ENCODE results near the gene GPR141.

The GPR141 gene

GRCh38 chr7:37738321-37738720 is 54.8 kb downstream of the GPR141 start:
- DNase-seq, result no peak

DNA sequence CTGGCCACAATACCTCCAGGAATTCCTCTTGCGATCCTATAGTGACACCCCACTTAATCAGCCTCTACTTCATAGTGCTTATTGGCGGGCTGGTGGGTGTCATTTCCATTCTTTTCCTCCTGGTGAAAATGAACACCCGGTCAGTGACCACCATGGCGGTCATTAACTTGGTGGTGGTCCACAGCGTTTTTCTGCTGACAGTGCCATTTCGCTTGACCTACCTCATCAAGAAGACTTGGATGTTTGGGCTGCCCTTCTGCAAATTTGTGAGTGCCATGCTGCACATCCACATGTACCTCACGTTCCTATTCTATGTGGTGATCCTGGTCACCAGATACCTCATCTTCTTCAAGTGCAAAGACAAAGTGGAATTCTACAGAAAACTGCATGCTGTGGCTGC is 56.8 kb downstream of the GPR141 start:
- DNase-seq, result no peak

DNA sequence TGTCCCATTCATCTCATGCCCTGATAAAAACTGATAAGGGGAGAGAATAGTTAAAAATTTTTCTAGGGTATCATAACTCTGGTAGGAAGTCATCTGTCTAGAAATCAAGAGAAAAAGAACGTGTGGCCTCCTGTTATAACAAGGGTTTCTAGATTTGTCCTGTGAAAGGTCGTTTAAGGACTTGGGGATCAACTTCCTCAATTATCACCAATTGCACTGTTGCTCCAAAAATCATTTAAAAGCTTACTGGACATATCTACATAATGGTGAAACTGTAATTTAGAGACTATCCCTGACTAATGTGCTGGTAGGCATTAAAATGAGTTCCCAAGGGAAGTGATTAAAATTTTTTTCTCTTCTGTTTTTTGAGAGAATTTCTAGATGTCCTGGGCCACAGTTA is 58.2 kb downstream of the GPR141 start:
- DNase-seq, result no peak

- no peak for DNase-seq
Measured at GRCh38 chr7:37751096-37751495, 67.5 kb downstream of the GPR141 start.

DNA sequence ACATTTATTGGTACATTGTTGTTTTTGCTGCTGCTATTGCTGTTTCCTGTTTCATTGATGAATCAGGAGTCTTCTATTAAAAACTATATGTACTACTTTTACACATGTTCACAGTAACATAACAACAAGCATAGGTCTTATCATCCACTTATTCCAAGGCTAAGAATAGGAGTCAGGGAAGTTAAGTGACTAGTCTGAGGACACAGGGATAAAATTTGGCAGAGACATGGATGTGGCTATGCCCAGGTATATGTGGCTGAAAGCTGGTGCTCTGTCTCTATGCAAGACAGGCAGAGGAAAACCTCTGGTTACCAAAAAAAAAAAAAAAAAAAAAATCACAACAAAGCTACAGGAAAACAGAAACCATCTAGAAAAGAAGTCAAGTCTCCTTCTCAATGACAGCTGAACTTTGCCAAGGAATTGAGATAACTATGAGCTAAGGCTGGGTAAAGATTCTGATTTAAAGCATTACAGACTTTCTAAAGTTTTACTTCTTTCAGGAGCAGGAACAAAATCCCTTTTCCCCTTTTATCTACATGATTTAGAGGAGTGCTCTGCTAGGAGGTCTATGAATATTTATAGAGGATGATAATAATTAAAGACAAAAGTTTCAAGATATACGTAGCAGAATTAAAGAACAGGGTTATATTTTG is 70.0 kb downstream of the GPR141 start:
- DNase-seq, result no peak

- no peak for DNase-seq
Measured at GRCh38 chr7:37756797-37757551, 73.4 kb downstream of the GPR141 start.

DNA sequence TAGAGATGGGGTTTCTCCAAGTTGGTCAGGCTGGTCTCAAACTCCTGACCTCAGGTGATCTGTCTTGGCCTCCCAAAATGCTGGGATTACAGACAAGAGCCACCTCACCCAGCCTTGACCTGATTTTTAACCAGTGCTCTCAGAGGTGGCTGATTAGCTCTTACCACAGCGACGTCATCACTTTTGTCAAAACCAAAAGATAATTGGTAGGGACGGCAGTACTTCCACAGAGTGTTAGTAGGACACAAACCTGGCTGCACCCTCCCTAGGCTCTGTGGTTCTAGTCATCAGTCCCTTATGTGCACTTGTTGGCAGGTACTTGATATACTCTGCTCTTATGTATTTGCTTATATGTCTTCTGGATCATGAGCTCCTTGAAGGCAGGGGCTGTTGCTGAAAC is 74.0 kb downstream of the GPR141 start:
- no peak for DNase-seq

GRCh38 chr7:37758501-37759045 is 75.0 kb downstream of the GPR141 start:
- no peak for DNase-seq

- DNase-seq, result no peak
Measured at GRCh38 chr7:37759526-37759925, 76.0 kb downstream of the GPR141 start.

DNA sequence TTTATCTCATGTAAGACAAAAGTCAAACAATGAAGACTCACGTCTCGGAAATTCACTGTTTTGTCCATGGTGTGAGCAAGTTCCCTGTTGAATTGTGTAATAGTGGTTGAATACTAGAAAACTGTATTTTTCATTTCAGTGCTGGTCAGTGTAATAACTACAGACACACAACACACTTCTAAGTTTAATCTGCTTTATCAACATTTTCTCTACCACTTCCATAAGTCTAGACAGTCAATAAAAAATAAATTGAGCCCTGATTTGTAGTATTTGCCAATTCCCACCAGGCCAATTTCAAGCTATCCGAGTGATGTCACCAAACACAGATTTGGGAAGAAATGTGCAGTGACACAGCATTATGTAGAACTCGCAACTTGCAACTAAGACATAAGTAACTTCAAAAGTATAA is 81.9 kb downstream of the GPR141 start:
- DNase-seq, result no peak

DNA sequence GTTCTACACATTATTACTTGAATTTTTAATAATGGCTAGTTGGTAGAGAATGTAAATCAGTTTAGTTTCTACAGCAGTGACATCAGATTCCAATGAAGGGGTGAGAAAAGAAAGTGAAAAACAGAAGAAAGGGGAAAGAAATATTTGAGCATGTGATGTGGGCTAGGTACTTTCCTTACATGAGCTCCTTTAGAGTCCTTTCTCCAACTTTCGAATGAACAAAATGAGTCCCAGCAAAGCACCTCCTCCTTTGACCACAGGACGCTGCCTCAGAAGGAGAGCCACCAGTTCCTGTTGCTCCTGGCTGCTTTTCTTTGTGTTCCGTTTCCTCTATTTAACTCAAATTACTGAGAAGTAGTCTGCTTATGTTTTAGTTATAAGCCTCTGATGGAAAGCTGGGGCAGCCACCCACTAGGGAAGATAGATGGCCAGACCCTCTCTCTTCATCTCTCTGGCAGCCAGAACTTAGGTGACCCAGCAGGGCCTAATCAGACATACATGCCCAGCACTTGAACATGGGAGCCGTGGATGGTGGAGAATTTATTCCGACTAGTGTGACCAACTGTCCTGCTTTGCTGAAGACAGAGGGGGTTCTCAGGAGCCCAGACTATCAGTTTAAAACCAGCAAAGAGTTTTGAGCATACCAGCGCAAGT is 82.4 kb downstream of the GPR141 start:
- DNase-seq, result no peak

GRCh38 chr7:37768611-37769010 is 85.0 kb downstream of the GPR141 start:
- DNase-seq, result no peak

GRCh38 chr7:37769291-37769690 is 85.7 kb downstream of the GPR141 start:
- no peak for DNase-seq

- DNase-seq, result no peak
Measured at GRCh38 chr7:37769726-37770125, 86.2 kb downstream of the GPR141 start.

- no peak for DNase-seq
Measured at GRCh38 chr7:37770838-37771237, 87.3 kb downstream of the GPR141 start.

DNA sequence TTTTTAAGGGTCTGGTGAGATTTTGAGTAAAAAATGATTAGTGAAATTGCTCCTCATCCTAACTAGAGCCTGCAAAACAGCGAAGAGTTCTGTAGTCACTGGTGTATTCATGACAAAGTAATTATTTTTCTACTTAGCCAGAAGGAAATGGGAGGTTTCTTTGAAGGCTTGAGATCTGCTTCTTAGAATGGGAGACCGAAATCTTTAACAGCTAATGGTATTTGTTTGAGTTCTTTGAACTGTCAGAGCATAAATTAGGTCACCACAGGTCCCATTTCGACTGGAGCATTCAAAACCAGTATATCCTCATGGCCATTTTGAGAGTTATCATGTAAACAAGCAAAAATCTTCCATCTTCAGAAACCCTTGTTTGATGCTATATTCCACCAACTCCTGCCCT is 87.8 kb downstream of the GPR141 start:
- no peak for DNase-seq

DNA sequence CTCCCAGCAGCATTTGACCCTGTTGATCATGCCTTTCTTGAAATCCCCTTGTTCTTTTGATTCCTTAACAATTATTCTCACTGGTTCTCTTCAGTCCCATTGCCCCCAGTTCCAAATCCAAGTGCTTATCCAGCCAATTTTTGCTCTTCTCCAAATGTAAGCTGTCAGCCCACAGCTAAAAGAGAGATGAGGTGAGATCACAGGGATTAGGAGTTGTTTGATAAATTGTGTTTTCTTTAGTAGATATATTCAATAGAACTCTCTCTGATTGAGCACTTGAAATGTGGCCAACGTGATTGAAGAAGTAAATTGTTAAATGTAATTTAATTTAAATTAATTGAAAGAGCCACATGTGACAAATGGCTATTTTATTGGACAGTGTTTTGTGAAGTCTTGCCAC is 88.2 kb downstream of the GPR141 start:
- no peak for DNase-seq

DNA sequence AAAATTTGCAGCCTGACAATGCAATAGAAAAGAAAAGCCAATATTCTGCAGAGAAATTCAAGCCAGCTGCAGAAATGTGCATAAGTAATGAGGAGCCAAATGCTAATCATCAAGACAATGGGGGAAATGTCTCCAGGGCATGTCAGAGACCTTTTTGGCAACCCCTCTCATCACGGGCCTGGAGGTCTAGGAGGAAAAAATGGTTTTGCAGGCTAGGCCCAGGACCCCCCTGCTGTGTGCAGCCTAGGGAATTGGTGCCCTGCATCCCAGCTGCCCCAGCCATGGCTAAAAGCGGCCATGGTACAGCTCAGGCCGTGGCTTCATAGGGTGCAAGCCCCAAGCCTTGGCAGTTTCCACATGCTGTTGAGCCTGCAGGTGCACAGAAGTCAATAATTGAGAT is 92.4 kb downstream of the GPR141 start:
- no peak for DNase-seq

- no peak for DNase-seq
Measured at GRCh38 chr7:37781156-37781555, 97.6 kb downstream of the GPR141 start.

GRCh38 chr7:37782166-37782565 is 98.6 kb downstream of the GPR141 start:
- no peak for DNase-seq

DNA sequence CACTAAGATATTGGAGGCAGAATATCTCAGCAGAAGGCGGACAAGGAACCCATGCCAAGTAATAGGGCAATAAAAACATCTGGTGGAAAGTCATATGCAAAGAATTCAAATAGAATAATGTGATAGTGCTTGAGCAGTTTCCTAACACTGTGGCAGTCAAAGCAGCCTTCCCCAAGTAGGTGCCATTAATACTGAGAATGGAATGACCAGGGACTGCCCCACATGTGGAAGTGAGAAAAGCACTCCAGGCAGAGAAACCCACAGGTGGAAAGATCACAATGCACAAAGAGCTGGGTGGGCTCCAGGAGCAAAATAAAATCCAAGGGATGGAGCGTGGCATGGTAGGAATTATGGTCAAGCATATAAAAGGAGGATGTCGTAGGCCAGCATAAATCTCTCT is 100.4 kb downstream of the GPR141 start:
- DNase-seq, result no peak

GRCh38 chr7:37786741-37787569 is 103.4 kb downstream of the GPR141 start:
- no peak for DNase-seq

Data from stimulated activated CD4-positive, alpha-beta T cell treated with anti-CD3 and anti-CD28 coated beads, Interleukin-1b, Interleukin-23, amount 100 ng/mL, for 48 hours (primary cell).